ENCODE results near the gene AMN. TPM values are rescaled to one million over a fixed set of nuclear protein-coding genes. Genes with fewer than 3 reads are reported as not detected.

Gene AMN
- 100 to 1,000 TPM in 2 of 5 donors, 10 to 100 TPM in 1, 1 to 10 TPM in 2; 1.3 to 781 (median 21.7) TPM for total RNA-seq
- 10 to 100 TPM in 2 of 3 donors, 1 to 10 TPM in 1; 3.2 to 14.7 (median 12.8) TPM for polyA plus RNA-seq
- long read RNA-seq, donor 1, transcript AMN-201 (12 exons, 1,907 nt), result major isoform, 15 of 16 reads
- long read RNA-seq, donor 1, partial matches to known transcripts, result 0 of 16 reads
- long read RNA-seq, donor 1, other reads (novel, unspliced or antisense), result 0 of 16 reads
- long read RNA-seq, donor 2, transcript AMN-201 (12 exons, 1,907 nt), result major isoform, 45 of 52 reads
- long read RNA-seq, donor 2, partial matches to known transcripts, result 5 of 52 reads
- long read RNA-seq, donor 2, other reads (novel, unspliced or antisense), result 0 of 52 reads
- long read RNA-seq, donor 3, partial matches to known transcripts, result 0 of 1 reads
- long read RNA-seq, donor 3, other reads (novel, unspliced or antisense), result 0 of 1 reads
- long read RNA-seq, donor 4, partial matches to known transcripts, result 0 of 1 reads
- long read RNA-seq, donor 4, other reads (novel, unspliced or antisense), result 0 of 1 reads
- long read RNA-seq, donor 5, result 0 reads
- long read RNA-seq, donor 6, transcript AMN-201 (12 exons, 1,907 nt), result major isoform, 19 of 26 reads
- long read RNA-seq, donor 6, partial matches to known transcripts, result 5 of 26 reads
- long read RNA-seq, donor 6, other reads (novel, unspliced or antisense), result 0 of 26 reads
- long read RNA-seq, donor 7, transcript AMN-201 (12 exons, 1,907 nt), result major isoform, 44 of 63 reads
- long read RNA-seq, donor 7, partial matches to known transcripts, result 19 of 63 reads
- long read RNA-seq, donor 7, other reads (novel, unspliced or antisense), result 0 of 63 reads
- long read RNA-seq, donor 8, partial matches to known transcripts, result 0 of 3 reads
- long read RNA-seq, donor 8, other reads (novel, unspliced or antisense), result 0 of 3 reads
- long read RNA-seq, donor 9, partial matches to known transcripts, result 9 of 9 reads
- long read RNA-seq, donor 9, other reads (novel, unspliced or antisense), result 0 of 9 reads
- long read RNA-seq, donor 10, transcript AMN-201 (12 exons, 1,907 nt), result major isoform, 28 of 32 reads
- long read RNA-seq, donor 10, partial matches to known transcripts, result 0 of 32 reads
- long read RNA-seq, donor 10, other reads (novel, unspliced or antisense), result 0 of 32 reads

DNA sequence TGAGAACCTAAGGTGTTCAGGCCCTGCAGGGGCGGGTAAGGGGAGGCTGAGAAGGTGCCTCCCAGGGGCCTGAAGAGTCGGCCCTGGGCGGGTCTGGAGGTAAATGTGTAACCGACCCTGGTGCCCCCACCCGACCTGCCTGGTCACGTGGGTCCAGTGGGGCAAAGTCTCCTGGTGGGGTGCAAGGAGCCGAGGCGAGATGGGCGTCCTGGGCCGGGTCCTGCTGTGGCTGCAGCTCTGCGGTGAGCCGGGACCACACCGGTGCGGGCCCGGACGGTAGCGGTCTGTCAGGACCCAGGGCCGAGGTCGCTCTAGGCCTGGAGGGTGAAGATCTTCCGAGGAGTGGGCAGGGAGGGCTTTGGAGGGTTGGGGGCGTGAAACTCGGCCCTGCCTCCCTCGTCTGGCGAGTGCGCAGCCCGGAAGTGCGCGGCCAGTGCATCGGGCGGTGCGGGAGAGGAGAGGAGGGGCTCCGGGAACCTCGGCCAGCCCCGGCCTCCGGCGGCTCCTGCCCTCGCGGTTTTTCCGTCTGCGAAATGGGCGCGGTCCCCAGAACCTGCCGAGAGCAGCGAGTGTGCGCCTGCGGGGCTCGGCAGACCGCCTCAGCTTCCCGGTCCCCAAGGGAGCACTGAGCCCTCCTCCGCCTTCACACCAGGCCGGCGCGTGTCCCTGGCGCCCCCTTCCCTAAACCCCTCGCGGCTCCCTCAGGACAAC lies at the start of gene AMN:
Gene AMN, plus strand, starts transcription at position 174 of the 711 bp plus-strand sequence. Its CDS starts 26 bp downstream, at position 200.
- peaks cover 11 to 59% (median 34%) of the 10 kb centered on the region in 3 donors for H3K27me3 ChIP-seq
- intact Hi-C loops (cut with DNase I; ENCODE audit: low total_unique reads), result no loop called here
- peak in 1 of 2 donors; percentile 82 for DNase-seq
- no peaks in the 10 kb centered on the region for H3K36me3 ChIP-seq
- H3K27ac ChIP-seq, result no peak within 1 kb of the TSS
- TF ChIP-seq POLR2AphosphoS5 (IDR thresholded peaks at IDR 0.05) (no peak), EP300 (IDR thresholded peaks at IDR 0.05) (no peak), POLR2A (IDR thresholded peaks at IDR 0.05) (no peak), CTCF (IDR thresholded peaks at IDR 0.05) (no peak)
- H3K4me1 ChIP-seq, result peaks cover 8 to 25% (median 22%) of the 10 kb centered on the region in 4 donors
- WGBS, 5 donors, result 5 to 8% (median 6%) methylated on average over 43 to 56 of the region's 56 CpGs
- no peaks in the 10 kb centered on the region for H3K9me3 ChIP-seq
- H3K4me3 ChIP-seq, result peak within 1 kb of the TSS; percentile 3 to 43 (median 38)

DNA sequence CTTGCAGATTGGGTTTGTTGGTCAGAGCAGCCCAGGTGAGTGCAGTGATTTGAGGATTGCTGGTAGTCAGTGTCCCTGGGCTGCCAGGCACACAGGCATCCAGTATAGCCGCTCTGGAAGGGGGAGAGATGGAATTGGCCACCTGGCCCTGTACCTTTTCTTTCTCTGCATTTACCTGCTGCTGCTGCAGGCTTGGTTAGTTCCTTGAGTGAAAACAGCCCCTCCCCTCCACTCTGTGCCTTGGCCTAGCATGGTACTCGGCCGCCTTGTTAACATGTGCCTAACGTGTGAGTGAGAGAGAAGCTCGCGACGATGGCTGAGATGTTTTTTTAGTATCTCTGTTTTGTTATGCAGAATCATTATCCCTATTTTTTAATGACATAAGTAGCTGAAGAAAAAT lies 49.3 kb upstream of the AMN start:
- Histone ChIP-seq H3K27me3 (no peaks in the 10 kb centered on the region), H3K4me3 (no peak overlapping the region), H3K27ac (no peak overlapping the region), H3K4me1 (no peaks in the 10 kb centered on the region), H3K36me3 (peaks cover 23 to 74% (median 69%) of the 10 kb centered on the region in 4 donors), H3K9me3 (no peaks in the 10 kb centered on the region)
- intact Hi-C loops (cut with DNase I; ENCODE audit: low total_unique reads), result no loop called here
- 71 to 94% (median 82%) methylated on average over 7 of the region's 7 CpGs for WGBS, 5 donors
- no peak for DNase-seq
- TF ChIP-seq EP300 (IDR thresholded peaks at IDR 0.05), result no peak
- TF ChIP-seq CTCF (IDR thresholded peaks at IDR 0.05), result no peak
- no peak for TF ChIP-seq POLR2A (IDR thresholded peaks at IDR 0.05)
- no peak for TF ChIP-seq POLR2AphosphoS5 (IDR thresholded peaks at IDR 0.05)

GRCh38 chr14:102873546-102874061 lies 48.9 kb upstream of the AMN start:
- intact Hi-C loops (cut with DNase I; ENCODE audit: low total_unique reads), result no loop called here
- DNase-seq, result no peak
- no peak overlapping the region for H3K27ac ChIP-seq

More at GRCh38 chr14:102873546-102874061, 48.9 kb upstream of the AMN start:
- Histone ChIP-seq H3K4me1 (no peaks in the 10 kb centered on the region), H3K4me3 (no peak overlapping the region), H3K27me3 (no peaks in the 10 kb centered on the region), H3K9me3 (no peaks in the 10 kb centered on the region), H3K36me3 (peaks cover 23 to 78% (median 71%) of the 10 kb centered on the region in 4 donors)
- TF ChIP-seq POLR2AphosphoS5 (IDR thresholded peaks at IDR 0.05), result no peak
- TF ChIP-seq EP300 (IDR thresholded peaks at IDR 0.05), result no peak
- no peak for TF ChIP-seq CTCF (IDR thresholded peaks at IDR 0.05)
- no peak for TF ChIP-seq POLR2A (IDR thresholded peaks at IDR 0.05)
- 46 to 61% (median 49%) methylated on average over 7 of the region's 7 CpGs for WGBS, 5 donors
